ENCODE data around the gene CCDC69.

Gene CCDC69

DNA sequence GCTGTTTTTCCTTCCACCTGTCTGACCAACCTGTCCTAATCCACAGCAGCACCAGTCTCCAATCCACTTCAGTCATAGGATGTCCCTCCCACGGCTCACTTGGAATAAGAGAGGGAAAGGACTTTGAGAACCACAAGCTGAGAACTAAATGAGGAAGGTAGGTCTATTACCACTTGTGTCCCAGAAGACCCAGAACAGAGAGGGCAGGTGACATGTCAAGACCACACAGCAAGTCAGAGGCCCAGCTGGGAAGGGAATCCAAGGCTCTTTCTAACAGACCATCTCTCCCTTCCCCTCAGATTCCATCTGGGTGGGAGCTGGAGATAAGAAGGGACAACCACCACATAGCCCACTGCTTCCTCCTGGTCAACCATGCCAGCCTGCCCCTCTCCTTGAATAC, 81.0 kb downstream of the CCDC69 start:
- no peaks in the 10 kb centered on the region for H3K79me1 ChIP-seq (ENCODE audit: low read length)
- H2BK120ac ChIP-seq (ENCODE audit: insufficient read depth, low read length, poor library complexity): no peak overlapping the region
- H2AFZ ChIP-seq (ENCODE audit: insufficient read depth, low read length, poor library complexity): no peak overlapping the region
- H3K27ac ChIP-seq (ENCODE audit: low read depth, low read length): no peak overlapping the region
- H3K9me3 ChIP-seq (ENCODE audit: insufficient read depth, low read depth, low read length): no peaks in the 10 kb centered on the region
- no peak overlapping the region for H3K9ac ChIP-seq (ENCODE audit: low read length)
- H3K4ac ChIP-seq (ENCODE audit: low read depth, low read length): no peak overlapping the region
- no peak overlapping the region for H4K12ac ChIP-seq (ENCODE audit: low read depth, low read length)
- H3K79me2 ChIP-seq (ENCODE audit: control insufficient read depth, insufficient read depth, low read length, poor library complexity): no peaks in the 10 kb centered on the region
- H4K91ac ChIP-seq (ENCODE audit: low read depth, low read length): no peak overlapping the region
- no peak overlapping the region for H3K4me2 ChIP-seq (ENCODE audit: low read length)
- H4K8ac ChIP-seq (ENCODE audit: low read depth, low read length): no peak overlapping the region
- no peak overlapping the region for H2BK5ac ChIP-seq (ENCODE audit: low read depth, low read length, poor library complexity)
- no peak overlapping the region for H2BK12ac ChIP-seq (ENCODE audit: low read length)
- no CpG with 5 or more reads among the region's 1 CpG for WGBS (ENCODE audit: extremely low coverage, insufficient coverage, insufficient read length)
- DNase-seq: no peak
- no peak overlapping the region for H2AK5ac ChIP-seq (ENCODE audit: low read length)
- no peak overlapping the region for H3K18ac ChIP-seq (ENCODE audit: low read length)
- no peak overlapping the region for H3K14ac ChIP-seq (ENCODE audit: low read length)
- H3K27me3 ChIP-seq (ENCODE audit: insufficient read depth, low read length): no peaks in the 10 kb centered on the region
- H3K4me1 ChIP-seq (ENCODE audit: control insufficient read depth in 1 of 2, insufficient read depth in 2 of 2, low read length in 2 of 2): peaks cover 2 to 3% of the 10 kb centered on the region in 2 experiments
- peaks cover 23 to 33% of the 10 kb centered on the region in 2 experiments for H3K36me3 ChIP-seq (ENCODE audit: control insufficient read depth in 1 of 2, insufficient read depth in 2 of 2, low read length in 2 of 2)
- no peak overlapping the region for H3K4me3 ChIP-seq (ENCODE audit: low read depth, low read length)
- no peak overlapping the region for H3K23ac ChIP-seq (ENCODE audit: low read length)

DNA sequence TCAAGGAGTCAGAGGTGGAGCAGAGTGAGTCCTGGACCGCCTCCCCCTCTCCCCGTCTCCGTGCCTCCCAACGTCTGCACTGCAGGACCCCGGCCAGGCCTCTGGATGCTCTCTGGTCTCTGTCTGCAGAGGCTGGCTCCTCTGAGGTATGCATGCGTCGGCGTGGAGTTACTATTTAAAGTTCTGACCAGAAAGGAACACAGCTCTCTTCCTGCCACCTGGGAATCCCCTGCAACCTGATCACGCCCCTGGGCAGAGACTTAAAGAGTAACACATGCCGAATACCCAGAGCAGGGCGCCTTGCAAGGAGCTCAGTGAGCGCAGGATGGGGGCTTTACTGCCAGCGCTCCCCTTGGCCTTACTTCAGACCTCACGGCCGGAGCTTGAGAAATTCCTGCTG, 82.4 kb downstream of the CCDC69 start:
- Histone ChIP-seq H3K4me3 (ENCODE audit: low read depth, low read length) (no peak overlapping the region), H3K14ac (ENCODE audit: low read length) (no peak overlapping the region), H3K4me1 (ENCODE audit: control insufficient read depth in 1 of 2, insufficient read depth in 2 of 2, low read length in 2 of 2) (peaks cover 2 to 3% of the 10 kb centered on the region in 2 experiments), H3K36me3 (ENCODE audit: control insufficient read depth in 1 of 2, insufficient read depth in 2 of 2, low read length in 2 of 2) (peaks cover 25 to 41% of the 10 kb centered on the region in 2 experiments), H3K4me2 (ENCODE audit: low read length) (no peak overlapping the region), H3K9ac (ENCODE audit: low read length) (no peak overlapping the region), H2BK120ac (ENCODE audit: insufficient read depth, low read length, poor library complexity) (no peak overlapping the region), H2BK12ac (ENCODE audit: low read length) (no peak overlapping the region), H3K79me1 (ENCODE audit: low read length) (no peaks in the 10 kb centered on the region), H3K9me3 (ENCODE audit: insufficient read depth, low read depth, low read length) (no peaks in the 10 kb centered on the region), H3K18ac (ENCODE audit: low read length) (no peak overlapping the region), H3K27ac (ENCODE audit: low read depth, low read length) (no peak overlapping the region), H3K79me2 (ENCODE audit: control insufficient read depth, insufficient read depth, low read length, poor library complexity) (no peaks in the 10 kb centered on the region), H4K8ac (ENCODE audit: low read depth, low read length) (no peak overlapping the region), H3K23ac (ENCODE audit: low read length) (no peak overlapping the region), H4K12ac (ENCODE audit: low read depth, low read length) (no peak overlapping the region), H3K27me3 (ENCODE audit: insufficient read depth, low read length) (no peaks in the 10 kb centered on the region), H3K4ac (ENCODE audit: low read depth, low read length) (no peak overlapping the region), H2BK5ac (ENCODE audit: low read depth, low read length, poor library complexity) (no peak overlapping the region), H4K91ac (ENCODE audit: low read depth, low read length) (no peak overlapping the region), H2AK5ac (ENCODE audit: low read length) (no peak overlapping the region), H2AFZ (ENCODE audit: insufficient read depth, low read length, poor library complexity) (no peak overlapping the region)
- DNase-seq: no peak
- WGBS (ENCODE audit: extremely low coverage, insufficient coverage, insufficient read length): no CpG with 5 or more reads among the region's 15 CpGs

DNA sequence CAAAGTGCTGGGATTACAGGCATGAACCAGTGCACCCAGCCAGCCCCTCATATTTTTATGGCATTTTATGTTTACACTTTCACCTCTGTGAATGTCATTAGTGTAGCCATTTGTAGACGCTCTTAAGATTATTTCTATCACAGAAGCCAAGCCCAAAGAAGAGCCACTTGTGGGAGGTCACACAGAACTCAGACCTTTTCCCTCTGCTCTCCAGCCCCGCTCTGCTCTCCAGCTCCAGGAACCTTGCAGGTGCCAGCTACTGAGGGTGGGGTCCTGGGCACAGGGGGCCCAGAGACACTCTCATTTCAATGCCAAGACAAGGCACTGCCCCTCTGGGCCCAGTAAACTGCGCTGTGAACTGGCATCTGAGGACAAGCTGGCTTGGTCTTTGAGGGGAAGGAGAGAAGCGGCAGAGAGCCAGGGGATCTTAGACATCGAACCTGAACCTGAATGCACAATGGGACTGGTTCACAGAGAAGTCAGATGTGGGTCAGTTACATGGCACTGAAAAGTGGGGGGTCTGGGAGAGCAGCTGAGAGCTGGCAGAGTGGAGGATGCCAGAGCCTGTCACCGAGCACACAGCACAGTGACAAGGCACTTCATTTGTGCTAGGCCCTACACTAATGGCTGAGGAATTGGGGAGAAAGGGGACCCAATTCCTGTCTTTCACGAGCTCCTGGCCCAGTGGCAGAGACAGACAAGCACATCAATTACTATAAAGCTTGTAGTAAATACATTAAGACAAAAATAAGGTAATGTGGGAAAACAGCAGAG, 83.0 kb downstream of the CCDC69 start:
- Histone ChIP-seq H3K4ac (ENCODE audit: low read depth, low read length) (no peak overlapping the region), H3K27me3 (ENCODE audit: insufficient read depth, low read length) (no peaks in the 10 kb centered on the region), H3K79me2 (ENCODE audit: control insufficient read depth, insufficient read depth, low read length, poor library complexity) (no peaks in the 10 kb centered on the region), H2BK120ac (ENCODE audit: insufficient read depth, low read length, poor library complexity) (no peak overlapping the region), H3K27ac (ENCODE audit: low read depth, low read length) (no peak overlapping the region), H3K9me3 (ENCODE audit: insufficient read depth, low read depth, low read length) (no peaks in the 10 kb centered on the region), H3K79me1 (ENCODE audit: low read length) (no peaks in the 10 kb centered on the region), H3K4me2 (ENCODE audit: low read length) (no peak overlapping the region), H3K14ac (ENCODE audit: low read length) (no peak overlapping the region), H4K91ac (ENCODE audit: low read depth, low read length) (peak overlapping the region; percentile 29), H2BK5ac (ENCODE audit: low read depth, low read length, poor library complexity) (no peak overlapping the region), H2AFZ (ENCODE audit: insufficient read depth, low read length, poor library complexity) (no peak overlapping the region), H2AK5ac (ENCODE audit: low read length) (peak overlapping the region; percentile 35), H3K4me1 (ENCODE audit: control insufficient read depth in 1 of 2, insufficient read depth in 2 of 2, low read length in 2 of 2) (peaks cover 2 to 3% of the 10 kb centered on the region in 2 experiments), H3K23ac (ENCODE audit: low read length) (no peak overlapping the region), H4K12ac (ENCODE audit: low read depth, low read length) (no peak overlapping the region), H2BK12ac (ENCODE audit: low read length) (peak overlapping the region; percentile 7), H3K18ac (ENCODE audit: low read length) (peak overlapping the region; percentile 24), H4K8ac (ENCODE audit: low read depth, low read length) (no peak overlapping the region), H3K4me3 (ENCODE audit: low read depth, low read length) (no peak overlapping the region), H3K9ac (ENCODE audit: low read length) (no peak overlapping the region), H3K36me3 (ENCODE audit: control insufficient read depth in 1 of 2, insufficient read depth in 2 of 2, low read length in 2 of 2) (peaks cover 25 to 45% of the 10 kb centered on the region in 2 experiments)
- DNase-seq: no peak
- WGBS (ENCODE audit: extremely low coverage, insufficient coverage, insufficient read length): no CpG with 5 or more reads among the region's 7 CpGs

DNA sequence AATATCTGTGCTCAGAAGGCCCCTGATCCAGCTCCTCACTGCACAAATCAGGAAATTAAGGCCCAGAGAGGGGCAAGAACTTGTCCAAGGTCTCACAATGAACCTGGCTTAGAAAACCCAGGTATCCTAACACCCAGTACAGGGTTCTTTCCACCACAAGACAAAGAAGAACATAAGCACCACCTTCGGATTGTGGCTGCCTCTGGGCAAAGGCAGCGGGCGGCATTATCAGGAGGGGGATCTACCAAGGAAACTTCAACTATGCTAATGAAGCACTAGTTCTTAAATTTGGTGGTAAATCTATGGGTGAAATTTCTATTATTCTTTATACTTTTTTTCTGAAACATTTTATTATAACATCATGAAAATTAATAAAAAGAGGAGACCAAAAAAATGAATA, 84.2 kb downstream of the CCDC69 start:
- no peak overlapping the region for H4K8ac ChIP-seq (ENCODE audit: low read depth, low read length)

More for the DNA sequence above, 84.2 kb downstream of the CCDC69 start:
- Histone ChIP-seq H3K4me3 (ENCODE audit: low read depth, low read length) (no peak overlapping the region), H3K4me2 (ENCODE audit: low read length) (no peak overlapping the region), H3K4me1 (ENCODE audit: control insufficient read depth in 1 of 2, insufficient read depth in 2 of 2, low read length in 2 of 2) (peaks cover 3 to 7% of the 10 kb centered on the region in 2 experiments), H3K18ac (ENCODE audit: low read length) (no peak overlapping the region), H2BK5ac (ENCODE audit: low read depth, low read length, poor library complexity) (no peak overlapping the region), H2AK5ac (ENCODE audit: low read length) (no peak overlapping the region), H2BK12ac (ENCODE audit: low read length) (no peak overlapping the region), H2AFZ (ENCODE audit: insufficient read depth, low read length, poor library complexity) (no peak overlapping the region), H3K79me1 (ENCODE audit: low read length) (no peaks in the 10 kb centered on the region), H4K12ac (ENCODE audit: low read depth, low read length) (no peak overlapping the region), H3K9ac (ENCODE audit: low read length) (no peak overlapping the region), H3K23ac (ENCODE audit: low read length) (no peak overlapping the region), H3K36me3 (ENCODE audit: control insufficient read depth in 1 of 2, insufficient read depth in 2 of 2, low read length in 2 of 2) (peaks cover 21 to 46% of the 10 kb centered on the region in 2 experiments), H3K27me3 (ENCODE audit: insufficient read depth, low read length) (no peaks in the 10 kb centered on the region), H3K9me3 (ENCODE audit: insufficient read depth, low read depth, low read length) (no peaks in the 10 kb centered on the region), H3K27ac (ENCODE audit: low read depth, low read length) (no peak overlapping the region), H4K91ac (ENCODE audit: low read depth, low read length) (no peak overlapping the region), H3K14ac (ENCODE audit: low read length) (no peak overlapping the region), H3K79me2 (ENCODE audit: control insufficient read depth, insufficient read depth, low read length, poor library complexity) (no peaks in the 10 kb centered on the region), H2BK120ac (ENCODE audit: insufficient read depth, low read length, poor library complexity) (no peak overlapping the region), H3K4ac (ENCODE audit: low read depth, low read length) (no peak overlapping the region)
- no peak for DNase-seq
- WGBS (ENCODE audit: extremely low coverage, insufficient coverage, insufficient read length): no CpG with 5 or more reads among the region's 3 CpGs

Data from trophoblast cell (in vitro differentiated cells and primary cell).